Inflammatory macrophage treated with lipopolysaccharide for 1 hour (primary cell): ENCODE measurements around the gene NAPEPLD.
A peak's percentile ranks its signal among the peaks of the same experiment; 100 is the strongest.
"Not testable (repeated sequence)": the region's sequence is repeated elsewhere in the genome, so short reads cannot be mapped to it uniquely, and the experiment has no call there.

Experiments used
- DNase-seq, 2 donors: peaks; one replicate each; pipeline ENCODE4 v3.0.0-alpha.2; 2020 to 2022

Gene NAPEPLD

GRCh38 chr7:103148994-103149807, at the start of gene NAPEPLD:
TSS of gene NAPEPLD (minus strand) at chr7:103149099. CDS start at chr7:103128776, 20,323 bp downstream.
- peak; percentile 75 to 76 for DNase-seq

- DNase-seq, result not testable (repeated sequence)
These were observed 49.2 kb upstream of the NAPEPLD start for GRCh38 chr7:103198079-103198478.

- not testable (repeated sequence) for DNase-seq
These were observed 46.5 kb upstream of the NAPEPLD start for GRCh38 chr7:103195364-103195763.

- DNase-seq, result not testable (repeated sequence)
These were observed 23.7 kb upstream of the NAPEPLD start for GRCh38 chr7:103172415-103173146.

- not testable (repeated sequence) for DNase-seq
These were observed 23.0 kb upstream of the NAPEPLD start for GRCh38 chr7:103171695-103172414.

- not testable (repeated sequence) for DNase-seq
These were observed 18.1 kb upstream of the NAPEPLD start for GRCh38 chr7:103166921-103167544.

GRCh38 chr7:103163087-103163825, 14.4 kb upstream of the NAPEPLD start:
- DNase-seq, result not testable (repeated sequence)

- not testable (repeated sequence) for DNase-seq
These were observed 13.7 kb upstream of the NAPEPLD start for GRCh38 chr7:103162641-103163040.

GRCh38 chr7:103161998-103162616, 13.2 kb upstream of the NAPEPLD start:
- DNase-seq, result not testable (repeated sequence)

- not testable (repeated sequence) for DNase-seq
These were observed 10.2 kb upstream of the NAPEPLD start for GRCh38 chr7:103159072-103159471.

- peak; percentile 17 to 24 for DNase-seq
These were observed 6.6 kb upstream of the NAPEPLD start for GRCh38 chr7:103155331-103156024.

- no peak for DNase-seq
These were observed 5.1 kb upstream of the NAPEPLD start for GRCh38 chr7:103154042-103154441.

- not testable (repeated sequence) for DNase-seq
These were observed 4.1 kb upstream of the NAPEPLD start for GRCh38 chr7:103152744-103153617.

GRCh38 chr7:103151993-103152676, 3.2 kb upstream of the NAPEPLD start:
- not testable (repeated sequence) for DNase-seq

- no peak for DNase-seq
These were observed 1.3 kb upstream of the NAPEPLD start for GRCh38 chr7:103150192-103150591.

- no peak for DNase-seq
These were observed 895 bp upstream of the NAPEPLD start for GRCh38 chr7:103149808-103150180.

- peak in 1 of 2 donors; percentile 2 for DNase-seq
These were observed 537 bp downstream of the NAPEPLD start for GRCh38 chr7:103148131-103148993.

- not testable (repeated sequence) for DNase-seq
These were observed 4.1 kb downstream of the NAPEPLD start for GRCh38 chr7:103144754-103145153.
